GM21717 (cell line): ENCODE measurements around the gene CERT1.
"Not testable (repeated sequence)": the region's sequence is repeated elsewhere in the genome, so short reads cannot be mapped to it uniquely, and the experiment has no call there.

Experiments used
- ATAC-seq: cut with Tn5 transposase; IDR thresholded peaks from one replicate; pipeline ENCODE4 v1.9.1; 2021; ENCODE audit warnings: mild to moderate bottlenecking, moderate library complexity; ENCODE audit not compliant: unreplicated experiment

The CERT1 gene

DNA sequence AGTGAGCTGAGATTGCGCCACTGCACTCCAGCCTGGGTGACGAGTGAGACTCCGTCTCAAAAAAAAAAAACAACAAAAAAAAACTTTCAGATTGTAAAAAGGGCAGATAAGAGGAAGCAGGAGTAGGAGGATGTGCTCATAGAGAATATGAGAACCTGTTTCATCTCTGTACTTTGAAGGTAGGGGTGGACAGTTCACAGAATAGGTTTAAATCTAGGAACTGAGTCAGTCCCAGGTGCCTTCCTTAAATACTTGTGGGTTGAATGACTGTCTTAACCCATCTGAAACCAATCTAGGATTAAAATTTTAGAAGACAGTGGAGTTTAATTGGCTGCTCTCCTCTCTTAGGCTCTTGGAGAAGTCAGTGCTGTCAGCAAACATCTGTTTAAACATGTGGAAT lies 12.6 kb upstream of the CERT1 start:
- peak; percentile 94 for ATAC-seq

DNA sequence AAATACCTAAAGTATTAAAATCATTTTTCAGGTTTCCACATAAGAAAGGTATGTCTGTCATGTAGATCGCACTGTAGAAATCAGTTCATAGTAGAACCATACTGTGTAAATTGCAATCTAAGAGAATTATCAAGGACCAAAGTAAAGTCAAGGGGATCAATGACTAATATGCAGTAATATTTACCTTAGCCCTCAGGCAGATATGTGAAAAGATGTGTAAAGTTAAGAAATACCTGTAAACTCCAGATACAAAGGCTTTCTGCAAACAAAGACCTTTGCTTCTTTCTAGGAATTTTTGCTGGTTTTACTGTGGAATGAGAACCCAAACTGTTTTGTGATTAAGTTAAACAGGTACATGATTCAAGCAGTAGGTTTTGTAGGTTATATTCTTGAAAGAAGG lies 11.8 kb upstream of the CERT1 start:
- no peak for ATAC-seq

DNA sequence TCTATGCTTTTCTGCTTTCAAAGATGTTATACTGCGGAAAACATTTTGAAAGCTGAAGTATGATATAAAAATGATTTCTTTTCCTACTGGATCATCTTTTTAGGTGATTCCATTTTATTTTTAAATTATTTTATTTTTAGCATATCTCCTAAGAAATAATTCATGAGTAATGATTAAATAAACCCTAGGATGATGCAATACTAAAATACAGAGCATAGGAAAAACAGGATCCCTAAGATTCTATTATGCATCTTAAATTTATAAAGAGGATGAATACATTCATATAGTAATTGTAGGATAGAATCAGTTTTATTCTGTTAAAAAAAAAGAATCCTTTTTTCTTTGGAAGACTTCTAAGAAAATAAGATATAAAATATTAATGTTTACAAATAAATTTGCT lies 11.1 kb upstream of the CERT1 start:
- no peak for ATAC-seq

DNA sequence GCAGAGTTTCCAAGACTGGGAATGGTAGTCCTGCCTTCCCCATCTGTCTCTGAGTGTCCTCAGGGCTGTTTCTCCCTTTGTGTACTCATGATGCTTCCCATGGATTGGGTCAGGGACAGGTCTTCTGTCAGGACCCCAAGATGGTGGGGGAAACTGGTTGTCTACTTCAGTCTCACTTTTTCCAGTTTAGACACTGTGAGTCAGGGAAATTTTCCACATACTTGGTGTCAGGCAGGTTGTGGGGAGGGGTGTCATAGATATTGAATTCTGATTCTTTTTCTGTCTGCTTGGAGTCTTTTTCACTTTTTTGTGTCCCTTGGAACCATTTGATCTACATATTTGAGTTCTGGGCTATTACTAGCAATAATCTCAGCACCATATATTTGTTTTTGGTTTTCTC lies 10.6 kb upstream of the CERT1 start:
- ATAC-seq, result no peak

DNA sequence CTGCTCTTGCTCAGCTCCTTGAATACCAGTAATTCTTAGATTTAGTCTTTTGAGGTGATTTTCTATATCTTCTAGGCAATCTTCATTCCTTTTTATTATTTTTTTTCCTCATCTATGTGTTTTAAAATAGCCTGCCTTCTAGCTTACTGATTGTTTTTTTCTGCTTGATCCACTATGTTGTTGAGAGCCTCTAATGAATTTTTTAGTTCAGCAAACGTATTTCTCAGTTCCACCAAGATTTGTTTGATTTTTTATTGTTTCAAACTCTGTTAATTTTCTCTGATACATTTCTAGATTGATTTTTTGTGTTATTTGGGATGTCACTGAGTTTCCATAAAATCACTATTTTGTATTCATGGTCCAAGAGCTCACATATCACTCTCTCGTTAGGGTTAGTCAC lies 9.8 kb upstream of the CERT1 start:
- no peak for ATAC-seq

DNA sequence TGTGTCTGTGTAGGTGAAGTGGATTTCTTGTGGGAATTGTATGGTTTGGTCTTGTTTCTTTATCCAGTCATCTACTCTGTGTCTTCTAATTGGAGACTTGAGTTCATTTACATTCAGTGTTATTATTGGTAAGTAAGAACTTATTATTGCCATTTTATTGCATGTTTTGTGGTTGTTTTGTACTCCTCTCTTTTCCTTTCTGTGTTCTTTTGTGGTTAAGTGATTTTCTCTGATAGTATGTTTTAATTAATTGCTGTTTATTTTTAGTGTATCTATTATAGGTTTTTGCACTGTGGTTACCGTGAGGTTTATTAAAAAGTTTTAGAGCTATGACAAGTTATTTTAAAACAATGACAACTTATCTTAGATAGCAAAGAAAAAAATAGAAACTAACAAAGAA lies 8.3 kb upstream of the CERT1 start:
- no peak for ATAC-seq

DNA sequence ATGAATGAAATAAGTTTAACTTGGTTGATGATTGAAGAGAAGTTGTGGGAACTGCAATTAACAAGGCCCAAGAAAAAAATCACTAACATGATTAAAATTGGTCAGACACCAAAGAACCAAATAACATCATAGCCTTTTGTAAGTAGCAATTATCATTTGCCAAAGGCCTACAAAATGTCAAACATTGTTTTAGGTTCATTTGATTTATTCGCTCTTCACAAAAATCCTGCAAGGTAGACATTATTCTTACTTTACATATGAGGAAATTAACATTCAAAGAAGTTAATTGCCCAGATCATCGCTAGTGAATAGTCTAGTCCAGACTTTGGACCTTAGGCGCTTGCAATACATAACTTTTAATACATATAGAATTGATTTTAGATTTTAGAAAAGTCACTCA lies 2.9 kb upstream of the CERT1 start:
- ATAC-seq, result no peak

DNA sequence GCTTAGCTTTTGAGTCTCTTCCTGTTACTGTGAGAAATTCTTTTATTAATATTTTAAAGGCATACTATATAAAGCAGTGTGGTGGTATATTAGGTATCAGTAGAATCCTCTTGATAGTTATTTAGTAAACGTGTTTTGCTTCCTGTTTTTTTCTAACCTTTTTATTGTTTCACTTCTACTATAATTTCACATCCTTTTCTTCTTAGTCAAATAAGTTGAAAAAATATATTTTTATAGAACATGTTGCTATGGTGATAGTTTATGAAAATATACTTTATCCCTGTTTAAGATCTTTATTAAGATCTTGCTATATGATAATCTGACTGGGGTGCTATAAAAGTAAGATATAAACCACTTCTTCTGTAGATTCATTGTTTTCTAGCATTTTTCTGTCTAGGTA lies 2.4 kb upstream of the CERT1 start:
- no peak for ATAC-seq

DNA sequence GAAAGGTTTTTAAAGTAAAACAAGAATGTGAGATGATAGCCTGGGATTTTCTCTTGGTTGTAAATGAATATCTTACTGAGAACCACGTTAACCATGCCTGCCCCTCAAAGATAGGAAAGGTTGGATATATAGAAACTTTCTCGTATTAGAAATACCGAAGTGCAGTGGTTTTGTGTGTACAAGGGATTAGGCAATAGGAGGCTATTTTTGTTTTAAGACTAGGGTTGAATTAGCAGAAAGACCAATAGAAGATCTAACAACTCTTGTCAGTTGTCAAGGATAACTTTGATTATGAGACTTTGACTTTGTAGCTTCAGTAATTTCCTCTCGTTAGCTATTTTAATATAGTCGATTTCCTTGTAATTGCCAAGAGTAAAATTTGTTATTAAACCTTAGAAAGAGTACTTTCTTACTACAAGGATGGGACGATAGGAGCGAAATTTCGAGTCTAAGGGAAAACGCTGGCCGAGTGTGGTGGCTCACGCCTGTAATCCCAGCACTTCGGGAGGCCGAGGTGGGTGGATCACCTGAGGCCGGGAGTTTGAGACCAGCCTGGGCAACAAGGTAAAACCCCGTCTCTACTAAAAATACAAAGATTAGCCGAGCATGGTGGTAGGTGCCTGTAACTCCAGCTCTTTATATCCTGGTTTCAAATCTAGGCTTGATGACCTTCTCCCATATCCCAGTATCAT lies 1.1 kb upstream of the CERT1 start:
- ATAC-seq, result no peak

DNA sequence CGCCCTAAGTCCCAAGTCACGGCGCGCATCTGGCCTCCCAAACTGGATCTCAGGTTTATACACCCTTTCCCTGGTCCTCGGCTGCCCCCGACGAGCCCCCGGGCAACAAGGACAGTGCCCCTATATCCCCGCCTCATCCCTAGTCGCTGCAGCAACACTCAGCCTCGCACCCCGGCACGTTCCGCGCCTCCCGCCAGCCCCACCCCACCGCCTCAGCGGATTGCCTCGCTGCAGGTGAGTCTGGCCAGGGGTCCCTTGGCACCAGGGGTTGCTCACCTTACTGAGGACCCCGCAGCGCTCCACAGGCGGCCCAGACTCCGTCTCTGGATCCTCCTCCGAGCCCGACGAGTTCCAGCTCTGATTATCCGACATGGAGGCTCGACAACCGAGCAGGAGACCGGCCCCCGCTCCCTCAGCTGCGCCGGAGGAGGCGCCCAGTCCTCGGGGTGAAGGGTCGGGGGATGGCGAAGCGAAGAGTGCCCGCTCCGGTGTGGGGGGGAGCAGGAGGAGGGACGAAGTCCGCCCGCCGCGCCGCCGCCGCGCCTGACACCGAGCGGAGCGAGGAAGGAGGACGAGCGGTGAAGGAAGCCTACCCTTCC lies 494 bp downstream of the CERT1 start:
- ATAC-seq, result peak; percentile 34

DNA sequence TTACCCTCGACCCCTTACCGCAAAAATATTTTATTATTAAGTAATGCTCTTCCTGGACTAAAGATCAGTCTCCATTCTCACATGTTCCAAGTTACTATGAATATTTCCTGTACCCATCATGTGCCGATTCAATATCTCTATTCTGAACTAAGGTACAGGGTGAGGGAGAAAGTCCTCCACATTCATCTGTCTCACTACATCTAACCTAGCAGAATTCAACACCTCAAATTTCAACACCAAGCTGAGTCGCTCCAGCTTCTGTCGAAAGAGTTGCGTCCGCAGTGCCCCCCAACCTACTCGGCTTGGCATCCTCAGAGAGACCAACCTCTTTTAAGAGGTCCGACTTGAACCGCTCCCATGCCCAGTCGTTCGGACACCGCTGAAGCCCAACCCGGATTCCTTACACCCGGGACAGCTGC lies 1.0 kb downstream of the CERT1 start:
- ATAC-seq, result peak; percentile 1

DNA sequence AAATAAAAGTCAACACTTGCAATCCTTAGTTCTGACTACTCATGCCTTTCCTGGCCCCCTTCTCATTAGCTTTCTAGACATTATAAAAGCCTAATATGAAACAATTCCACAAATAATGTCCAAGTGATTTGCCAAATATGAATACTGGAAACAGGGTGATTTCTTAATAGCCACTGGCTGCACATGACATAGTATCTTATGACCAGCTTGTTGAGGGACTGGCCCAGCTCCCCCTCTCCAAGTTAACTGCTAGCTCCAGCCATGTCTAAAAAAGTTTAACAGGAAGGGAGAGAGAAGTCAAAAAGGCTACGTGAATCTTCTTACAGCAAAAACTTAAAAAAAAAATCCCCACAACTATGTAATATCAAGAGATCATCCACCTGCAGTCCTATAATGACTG lies 1.5 kb downstream of the CERT1 start:
- ATAC-seq, result no peak

DNA sequence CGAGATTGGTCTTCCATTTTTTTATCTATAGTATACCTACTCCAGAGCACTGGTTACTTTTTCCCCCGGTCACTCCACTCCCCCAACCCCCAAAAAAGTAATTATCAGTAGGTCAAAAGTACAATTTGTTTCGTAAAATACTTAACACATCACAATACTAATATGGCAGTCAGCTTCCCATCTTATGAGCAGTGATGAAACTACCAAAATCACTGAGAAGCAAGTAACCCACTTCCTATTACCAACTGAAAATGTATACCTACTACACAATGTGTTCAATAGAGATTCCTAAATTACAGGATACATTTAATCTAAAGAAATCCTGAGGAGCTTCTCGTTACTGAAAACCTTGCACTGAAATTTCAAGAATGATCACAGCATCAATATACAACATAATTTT lies 1.9 kb downstream of the CERT1 start:
- ATAC-seq, result no peak

DNA sequence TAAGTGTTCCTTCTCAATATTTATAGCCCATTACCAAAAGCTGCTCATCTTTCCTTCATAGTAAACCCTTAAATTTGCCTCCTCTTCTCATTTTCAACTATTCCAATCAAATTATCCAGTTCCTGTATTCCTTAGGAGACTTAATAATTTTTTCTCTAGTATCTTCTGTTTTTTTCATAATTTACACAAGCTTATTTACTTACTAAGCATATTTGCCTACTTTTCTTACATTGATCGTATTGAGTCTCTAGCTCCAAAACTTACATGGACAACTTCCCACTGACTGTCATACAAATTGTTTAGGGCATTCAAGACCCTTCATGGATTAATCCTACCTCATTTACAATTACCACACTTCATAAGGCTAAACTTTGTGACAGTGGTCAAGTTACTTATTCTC lies 3.6 kb downstream of the CERT1 start:
- no peak for ATAC-seq

DNA sequence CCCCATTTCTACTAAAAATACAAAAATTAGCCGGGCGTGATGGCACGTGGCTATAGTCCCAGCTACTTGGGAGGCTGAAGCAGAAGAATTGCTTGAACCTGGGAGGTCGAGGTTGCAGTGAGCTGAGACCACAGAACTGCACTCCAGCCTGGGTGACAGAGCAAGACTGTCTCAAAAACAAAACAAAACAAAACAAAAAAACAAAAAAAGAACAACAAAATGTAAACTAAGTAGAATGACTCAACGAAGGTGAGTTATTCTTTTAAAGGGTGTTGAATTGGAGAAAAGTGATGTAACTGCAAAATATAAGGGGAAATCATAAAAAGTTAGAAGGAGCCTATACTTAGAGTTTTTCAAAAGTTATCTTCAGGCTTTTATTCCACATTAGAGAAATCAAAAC lies 6.3 kb downstream of the CERT1 start:
- ATAC-seq, result not testable (repeated sequence)

DNA sequence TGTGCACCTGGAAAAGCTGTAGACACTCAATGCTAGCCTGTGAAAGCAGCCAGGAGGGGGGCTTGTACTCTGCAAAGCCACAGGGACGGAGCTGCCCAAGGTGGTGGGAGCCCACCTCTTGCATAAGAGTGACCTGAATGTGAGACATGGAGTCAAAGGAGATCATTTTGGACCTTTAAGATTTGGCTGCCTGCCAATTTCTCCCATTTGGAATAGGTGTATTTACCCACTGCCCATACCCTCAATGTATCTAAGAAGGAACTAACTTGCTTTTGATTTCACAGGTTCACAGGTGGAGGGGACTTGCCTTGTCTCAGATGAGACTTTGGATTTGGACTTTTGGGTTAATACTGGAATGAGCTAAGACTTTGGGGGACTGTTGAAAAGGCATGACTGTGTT lies 12.6 kb downstream of the CERT1 start:
- not testable (repeated sequence) for ATAC-seq

DNA sequence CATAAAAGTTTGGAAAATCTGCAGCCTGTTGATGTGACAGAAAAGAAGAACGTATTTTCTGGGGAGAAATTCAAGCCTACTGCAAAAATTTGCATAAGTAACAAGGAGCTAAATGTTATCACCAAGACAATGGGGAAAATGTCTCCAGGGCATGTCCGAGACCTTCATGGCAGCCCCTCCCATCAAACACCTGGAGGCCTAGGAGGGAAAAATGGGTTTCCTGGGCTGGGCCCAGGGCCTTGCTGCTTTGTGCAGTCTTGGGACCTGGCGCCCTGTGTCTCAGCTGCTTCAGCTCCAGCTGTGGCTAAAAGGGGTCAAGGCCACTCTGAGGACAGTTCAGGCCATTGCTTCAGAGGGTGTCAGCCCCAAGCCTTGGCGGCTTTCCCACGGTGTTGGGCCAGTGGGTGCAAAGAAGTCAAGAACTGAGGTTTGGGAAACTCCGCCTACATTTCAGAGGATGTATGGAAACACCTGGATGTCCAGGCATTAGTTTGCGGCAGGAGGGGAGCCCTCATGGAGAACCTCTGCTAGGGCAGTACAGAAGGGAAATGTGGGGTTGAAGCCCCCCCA lies 13.1 kb downstream of the CERT1 start:
- ATAC-seq, result no peak

DNA sequence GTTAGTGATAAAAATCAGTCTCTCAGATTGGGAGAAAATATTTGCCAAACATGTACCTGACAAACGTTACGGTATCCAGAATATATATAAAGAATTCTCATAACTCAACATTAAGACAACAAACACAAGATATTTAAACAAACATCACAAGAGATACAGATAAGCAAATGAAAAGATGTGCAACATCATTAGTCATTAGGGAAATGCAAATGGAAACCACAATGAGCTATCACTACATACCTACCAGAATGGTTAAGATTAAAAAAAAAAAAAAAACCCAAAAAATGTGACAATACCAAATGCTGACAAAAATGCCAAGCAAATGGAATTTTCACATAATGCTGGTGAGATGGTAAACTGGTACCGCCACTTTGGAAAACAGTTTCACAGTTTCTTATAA lies 15.4 kb downstream of the CERT1 start:
- no peak for ATAC-seq

DNA sequence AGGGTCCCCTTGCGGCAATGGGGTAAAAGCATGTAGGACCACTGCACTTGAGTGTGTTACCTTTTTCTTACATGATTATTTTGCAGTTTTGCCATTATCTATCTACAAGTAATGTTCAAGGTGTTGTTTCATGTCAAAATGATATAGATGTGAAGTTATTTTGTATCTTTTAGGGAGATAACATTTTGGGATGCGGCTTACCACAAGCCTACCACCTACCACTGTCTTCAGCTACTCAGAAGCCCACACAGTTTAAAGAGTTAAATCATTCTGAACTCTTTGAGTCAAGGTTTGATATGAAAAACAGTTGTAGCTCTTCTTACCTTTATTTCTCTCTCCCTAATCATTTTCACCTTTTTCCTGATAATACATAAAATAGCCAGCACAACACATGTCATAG lies 19.8 kb downstream of the CERT1 start:
- ATAC-seq, result no peak

DNA sequence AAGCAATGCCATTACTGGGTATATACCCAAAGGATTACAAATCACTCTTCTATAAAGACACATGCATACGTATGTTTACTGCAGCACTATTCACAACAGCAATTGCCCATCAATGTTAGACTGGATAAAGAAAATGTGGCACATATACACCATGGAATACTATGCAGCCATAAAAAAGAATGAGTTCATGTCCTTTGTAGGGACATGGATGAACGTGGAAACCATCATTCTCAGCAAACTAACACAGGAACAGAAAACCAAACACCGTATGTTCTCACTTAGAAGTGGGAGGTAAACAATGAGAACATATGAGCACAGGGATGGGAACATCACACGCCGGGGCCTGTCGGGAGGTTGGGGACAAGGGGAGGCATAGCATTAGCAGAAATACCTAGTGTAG lies 21.6 kb downstream of the CERT1 start:
- ATAC-seq, result not testable (repeated sequence)

DNA sequence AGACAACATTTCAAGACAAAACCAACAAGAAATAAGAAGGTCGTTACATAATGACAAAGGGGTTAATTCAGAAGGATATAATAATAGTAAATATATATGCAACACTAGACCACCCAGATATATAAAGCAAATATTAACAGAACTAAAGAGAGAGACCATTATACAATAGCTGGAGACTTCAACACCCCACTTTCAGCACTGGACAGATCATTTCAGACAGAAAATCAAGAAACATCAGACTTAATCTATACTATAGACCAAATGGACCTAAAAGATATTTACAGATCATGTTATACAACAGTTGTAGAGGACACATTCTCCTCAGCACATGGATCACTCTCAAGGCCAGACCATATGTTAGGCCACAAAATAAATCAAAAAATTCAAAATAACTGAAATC lies 26.8 kb downstream of the CERT1 start:
- no peak for ATAC-seq

DNA sequence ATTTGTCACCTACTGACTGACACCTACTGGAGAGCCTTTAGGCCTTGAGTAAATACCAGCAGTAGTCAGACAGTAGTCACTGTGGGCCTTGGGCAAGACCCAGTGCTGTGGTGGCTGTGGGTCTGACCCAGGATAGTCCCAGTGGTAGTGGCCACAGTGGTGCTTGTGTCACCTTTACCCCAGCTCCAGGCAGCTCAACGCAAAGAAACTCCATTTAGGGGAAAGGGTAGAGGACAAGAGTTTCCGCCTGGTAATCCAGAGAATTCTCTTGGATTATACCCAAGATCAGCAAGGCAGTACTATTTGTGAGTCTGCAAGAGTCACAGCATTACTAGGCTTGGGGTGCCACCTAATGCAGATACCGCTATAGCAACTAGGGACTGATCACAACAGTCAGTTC lies 28.9 kb downstream of the CERT1 start:
- ATAC-seq, result no peak

DNA sequence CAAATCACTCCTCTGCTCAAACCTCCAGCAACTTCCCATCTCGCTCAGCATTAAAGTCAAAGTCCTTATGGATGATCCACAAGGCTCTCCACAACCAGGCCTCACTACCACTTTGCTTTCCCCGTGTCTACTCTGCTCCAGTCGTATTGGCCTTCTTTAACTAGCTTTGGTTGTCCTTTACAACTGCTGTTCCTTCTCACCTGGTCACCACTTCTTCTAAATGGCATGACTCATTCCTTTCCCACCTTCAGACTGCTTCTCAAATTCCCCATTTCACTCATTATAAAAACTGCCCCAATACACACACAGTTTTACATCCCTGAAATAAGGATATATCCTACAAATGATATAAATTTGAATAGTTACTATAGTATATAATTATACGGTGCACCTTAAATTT lies 30.4 kb downstream of the CERT1 start:
- ATAC-seq, result no peak
